ENCODE measurements around the gene POLK. TPM values are rescaled to one million over a fixed set of nuclear protein-coding genes. Genes with fewer than 3 reads are reported as not detected.

POLK gene
- total and polyA plus RNA-seq, 4 donors: 3.7 to 20.6 (median 9.8) TPM

DNA sequence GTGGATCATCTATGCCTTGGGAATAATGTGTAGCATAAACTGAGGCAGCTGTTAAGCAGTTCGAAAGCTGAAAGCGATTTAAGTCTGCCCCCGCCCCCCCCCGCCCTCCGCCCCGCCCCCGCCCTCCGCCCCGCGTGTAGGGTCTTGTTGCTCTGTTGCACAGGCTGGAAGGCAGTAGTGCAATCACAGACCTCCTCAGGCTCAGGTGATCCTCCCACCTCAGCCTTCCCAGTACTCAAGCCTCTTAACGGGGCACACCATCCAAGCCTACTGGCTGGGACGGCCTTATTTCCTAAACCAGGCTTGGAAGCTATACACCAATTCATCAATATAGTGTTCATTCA, 100.5 kb downstream of the POLK start:
- H3K27ac ChIP-seq (ENCODE audit: low read depth in 1 of 2, low read length in 2 of 2): no peak overlapping the region
- H3K36me3 ChIP-seq (ENCODE audit: control insufficient read depth in 4 of 4, insufficient read depth in 3 of 4, low read depth in 1 of 4, low read length in 3 of 4): no peaks in the 10 kb centered on the region
- H3K9me3 ChIP-seq (ENCODE audit: control insufficient read depth in 4 of 4, low read length in 3 of 4): no peaks in the 10 kb centered on the region
- no peaks in the 10 kb centered on the region for H3K27me3 ChIP-seq (ENCODE audit: control insufficient read depth in 4 of 4, insufficient read depth in 4 of 4, low read length in 3 of 4)
- peaks cover 5 to 12% (median 6%) of the 10 kb centered on the region in 4 donors for H3K4me1 ChIP-seq (ENCODE audit: control insufficient read depth in 4 of 4, insufficient read depth in 4 of 4, low read length in 3 of 4)
- H3K4me3 ChIP-seq (ENCODE audit: low read depth in 1 of 3, low read length in 3 of 3): peak overlapping the region in 2 of 3 donors; percentile 67 to 71
- 91% methylated on average over 12 of the region's 12 CpGs for WGBS
- DNase-seq (ENCODE audit: low spot score): no peak
- H3K9ac ChIP-seq (ENCODE audit: low read depth in 1 of 2, low read length in 2 of 2): no peak overlapping the region
- no peak for TF ChIP-seq NR2F2 (IDR thresholded peaks at IDR 0.05)
- no peak for TF ChIP-seq SP1 (IDR thresholded peaks at IDR 0.05)
- TF ChIP-seq HNF4A (conservative IDR thresholded peaks at IDR 0.05): no peak
- no peak for TF ChIP-seq GABPA (IDR thresholded peaks at IDR 0.05 in 1 of 2, conservative IDR thresholded peaks at IDR 0.05 in 1 of 2)
- TF ChIP-seq, protein P1, sequence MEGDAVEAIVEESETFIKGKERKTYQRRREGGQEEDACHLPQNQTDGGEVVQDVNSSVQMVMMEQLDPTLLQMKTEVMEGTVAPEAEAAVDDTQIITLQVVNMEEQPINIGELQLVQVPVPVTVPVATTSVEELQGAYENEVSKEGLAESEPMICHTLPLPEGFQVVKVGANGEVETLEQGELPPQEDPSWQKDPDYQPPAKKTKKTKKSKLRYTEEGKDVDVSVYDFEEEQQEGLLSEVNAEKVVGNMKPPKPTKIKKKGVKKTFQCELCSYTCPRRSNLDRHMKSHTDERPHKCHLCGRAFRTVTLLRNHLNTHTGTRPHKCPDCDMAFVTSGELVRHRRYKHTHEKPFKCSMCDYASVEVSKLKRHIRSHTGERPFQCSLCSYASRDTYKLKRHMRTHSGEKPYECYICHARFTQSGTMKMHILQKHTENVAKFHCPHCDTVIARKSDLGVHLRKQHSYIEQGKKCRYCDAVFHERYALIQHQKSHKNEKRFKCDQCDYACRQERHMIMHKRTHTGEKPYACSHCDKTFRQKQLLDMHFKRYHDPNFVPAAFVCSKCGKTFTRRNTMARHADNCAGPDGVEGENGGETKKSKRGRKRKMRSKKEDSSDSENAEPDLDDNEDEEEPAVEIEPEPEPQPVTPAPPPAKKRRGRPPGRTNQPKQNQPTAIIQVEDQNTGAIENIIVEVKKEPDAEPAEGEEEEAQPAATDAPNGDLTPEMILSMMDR (IDR thresholded peaks at IDR 0.05; ENCODE audit: low read depth, low read length, missing input control): no peak

DNA sequence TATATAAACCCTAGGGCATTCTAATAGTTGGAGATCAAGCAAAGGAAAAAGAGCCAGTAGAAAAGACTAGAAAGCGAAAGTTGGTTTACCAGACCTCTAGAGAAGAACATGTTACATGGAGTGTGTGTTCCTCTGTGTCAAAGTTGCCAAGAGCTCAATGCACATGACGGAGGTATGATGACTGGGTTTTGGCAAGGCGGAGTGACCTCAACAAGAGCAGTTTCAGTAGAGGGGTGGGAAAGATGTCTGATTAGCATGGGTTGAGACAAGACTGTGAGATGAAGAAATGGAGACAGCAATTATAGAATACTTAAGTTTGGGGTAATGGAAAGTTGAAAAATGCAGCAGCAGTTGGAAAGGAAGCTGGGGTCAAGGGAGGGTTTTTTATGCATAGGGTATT, 101.2 kb downstream of the POLK start:
- 95% methylated on average over 3 of the region's 3 CpGs for WGBS
- no peaks in the 10 kb centered on the region for H3K27me3 ChIP-seq (ENCODE audit: control insufficient read depth in 4 of 4, insufficient read depth in 4 of 4, low read length in 3 of 4)
- H3K27ac ChIP-seq (ENCODE audit: low read depth in 1 of 2, low read length in 2 of 2): no peak overlapping the region
- TF ChIP-seq, protein P2, sequence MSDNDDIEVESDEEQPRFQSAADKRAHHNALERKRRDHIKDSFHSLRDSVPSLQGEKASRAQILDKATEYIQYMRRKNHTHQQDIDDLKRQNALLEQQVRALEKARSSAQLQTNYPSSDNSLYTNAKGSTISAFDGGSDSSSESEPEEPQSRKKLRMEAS (IDR thresholded peaks at IDR 0.05): no peak
- H3K4me1 ChIP-seq (ENCODE audit: control insufficient read depth in 4 of 4, insufficient read depth in 4 of 4, low read length in 3 of 4): peaks cover 5 to 12% (median 6%) of the 10 kb centered on the region in 4 donors
- no peak overlapping the region for H3K4me3 ChIP-seq (ENCODE audit: low read depth in 1 of 3, low read length in 3 of 3)
- H3K9me3 ChIP-seq (ENCODE audit: control insufficient read depth in 4 of 4, low read length in 3 of 4): no peaks in the 10 kb centered on the region
- H3K9ac ChIP-seq (ENCODE audit: low read depth in 1 of 2, low read length in 2 of 2): no peak overlapping the region
- no peaks in the 10 kb centered on the region for H3K36me3 ChIP-seq (ENCODE audit: control insufficient read depth in 4 of 4, insufficient read depth in 3 of 4, low read depth in 1 of 4, low read length in 3 of 4)
- no peak for DNase-seq (ENCODE audit: low spot score)

DNA sequence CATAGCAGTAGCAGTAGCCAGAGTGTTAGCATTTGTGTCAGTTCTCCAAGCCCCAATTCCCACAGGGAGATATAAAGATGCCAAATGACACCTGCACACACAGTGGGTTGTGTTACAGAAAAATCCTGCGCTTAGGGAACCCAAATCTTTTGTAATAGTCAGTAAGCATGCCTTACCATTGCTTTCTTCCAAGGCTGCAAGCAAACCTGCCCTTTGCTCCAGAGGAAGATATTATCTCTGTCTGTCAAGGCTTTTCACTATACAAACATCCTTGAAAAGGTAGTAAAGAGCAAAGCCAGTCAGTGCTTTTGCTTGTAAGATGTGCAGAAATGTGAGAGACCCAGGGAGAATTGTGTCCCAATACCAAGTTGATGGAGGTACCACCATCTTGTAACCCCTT, 102.5 kb downstream of the POLK start:
- Histone ChIP-seq H3K9me3 (ENCODE audit: control insufficient read depth in 4 of 4, low read length in 3 of 4) (no peaks in the 10 kb centered on the region), H3K27me3 (ENCODE audit: control insufficient read depth in 4 of 4, insufficient read depth in 4 of 4, low read length in 3 of 4) (no peaks in the 10 kb centered on the region), H3K27ac (ENCODE audit: low read depth in 1 of 2, low read length in 2 of 2) (no peak overlapping the region), H3K36me3 (ENCODE audit: control insufficient read depth in 4 of 4, insufficient read depth in 3 of 4, low read depth in 1 of 4, low read length in 3 of 4) (no peaks in the 10 kb centered on the region), H3K9ac (ENCODE audit: low read depth in 1 of 2, low read length in 2 of 2) (no peak overlapping the region), H3K4me3 (ENCODE audit: low read depth in 1 of 3, low read length in 3 of 3) (no peak overlapping the region), H3K4me1 (ENCODE audit: control insufficient read depth in 4 of 4, insufficient read depth in 4 of 4, low read length in 3 of 4) (peaks cover 5 to 12% (median 6%) of the 10 kb centered on the region in 4 donors)
- DNase-seq (ENCODE audit: low spot score): no peak
- 95% methylated on average over 1 of the region's 1 CpG for WGBS
- no peak for TF ChIP-seq EGR1 (IDR thresholded peaks at IDR 0.05; ENCODE audit: low read depth in 2 of 2)
- no peak for TF ChIP-seq HNF4A (conservative IDR thresholded peaks at IDR 0.05)

DNA sequence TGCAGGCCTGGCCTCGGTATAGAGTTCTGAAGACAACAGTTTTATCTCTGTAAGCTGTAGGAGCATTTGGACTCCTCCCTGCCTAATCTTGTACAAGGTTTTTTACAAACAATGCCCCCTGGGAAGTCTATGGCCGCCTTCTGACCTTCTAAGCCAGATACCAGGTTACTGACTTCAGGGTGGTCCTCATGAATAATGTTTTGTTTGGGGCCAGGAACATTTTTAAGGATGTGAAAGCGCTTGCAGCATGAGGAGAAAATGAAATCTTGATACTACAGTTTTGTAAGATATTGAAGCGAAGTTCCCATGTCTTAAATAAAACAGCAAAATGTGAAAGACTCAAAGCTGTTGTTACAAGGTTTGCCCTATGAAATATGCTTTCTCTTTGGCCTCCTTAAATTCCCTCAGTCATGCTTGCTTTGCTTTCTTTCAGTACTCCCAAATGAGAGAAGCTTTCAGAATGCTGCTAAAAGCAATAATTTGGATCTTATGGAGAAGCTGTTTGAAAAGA, 104.7 kb downstream of the POLK start:
- Histone ChIP-seq H3K4me3 (ENCODE audit: low read depth in 1 of 3, low read length in 3 of 3) (no peak overlapping the region), H3K36me3 (ENCODE audit: control insufficient read depth in 4 of 4, insufficient read depth in 3 of 4, low read depth in 1 of 4, low read length in 3 of 4) (no peaks in the 10 kb centered on the region), H3K4me1 (ENCODE audit: control insufficient read depth in 4 of 4, insufficient read depth in 4 of 4, low read length in 3 of 4) (peaks cover 4 to 16% (median 10%) of the 10 kb centered on the region in 4 donors), H3K9ac (ENCODE audit: low read depth in 1 of 2, low read length in 2 of 2) (no peak overlapping the region), H3K9me3 (ENCODE audit: control insufficient read depth in 4 of 4, low read length in 3 of 4) (no peaks in the 10 kb centered on the region), H3K27ac (ENCODE audit: low read depth in 1 of 2, low read length in 2 of 2) (no peak overlapping the region), H3K27me3 (ENCODE audit: control insufficient read depth in 4 of 4, insufficient read depth in 4 of 4, low read length in 3 of 4) (no peaks in the 10 kb centered on the region)
- 83% methylated on average over 4 of the region's 4 CpGs for WGBS
- DNase-seq (ENCODE audit: low spot score): no peak
- TF ChIP-seq, protein P2 (IDR thresholded peaks at IDR 0.05): no peak
- TF ChIP-seq NR2F2 (IDR thresholded peaks at IDR 0.05): no peak
- TF ChIP-seq FOXA1 (IDR thresholded peaks at IDR 0.05): no peak
- TF ChIP-seq YY1 (IDR thresholded peaks at IDR 0.05): no peak
- TF ChIP-seq RXRA (IDR thresholded peaks at IDR 0.05): no peak
- TF ChIP-seq GABPA (IDR thresholded peaks at IDR 0.05 in 1 of 2, conservative IDR thresholded peaks at IDR 0.05 in 1 of 2): no peak
- no peak for TF ChIP-seq SP1 (IDR thresholded peaks at IDR 0.05)
- TF ChIP-seq, protein P3, sequence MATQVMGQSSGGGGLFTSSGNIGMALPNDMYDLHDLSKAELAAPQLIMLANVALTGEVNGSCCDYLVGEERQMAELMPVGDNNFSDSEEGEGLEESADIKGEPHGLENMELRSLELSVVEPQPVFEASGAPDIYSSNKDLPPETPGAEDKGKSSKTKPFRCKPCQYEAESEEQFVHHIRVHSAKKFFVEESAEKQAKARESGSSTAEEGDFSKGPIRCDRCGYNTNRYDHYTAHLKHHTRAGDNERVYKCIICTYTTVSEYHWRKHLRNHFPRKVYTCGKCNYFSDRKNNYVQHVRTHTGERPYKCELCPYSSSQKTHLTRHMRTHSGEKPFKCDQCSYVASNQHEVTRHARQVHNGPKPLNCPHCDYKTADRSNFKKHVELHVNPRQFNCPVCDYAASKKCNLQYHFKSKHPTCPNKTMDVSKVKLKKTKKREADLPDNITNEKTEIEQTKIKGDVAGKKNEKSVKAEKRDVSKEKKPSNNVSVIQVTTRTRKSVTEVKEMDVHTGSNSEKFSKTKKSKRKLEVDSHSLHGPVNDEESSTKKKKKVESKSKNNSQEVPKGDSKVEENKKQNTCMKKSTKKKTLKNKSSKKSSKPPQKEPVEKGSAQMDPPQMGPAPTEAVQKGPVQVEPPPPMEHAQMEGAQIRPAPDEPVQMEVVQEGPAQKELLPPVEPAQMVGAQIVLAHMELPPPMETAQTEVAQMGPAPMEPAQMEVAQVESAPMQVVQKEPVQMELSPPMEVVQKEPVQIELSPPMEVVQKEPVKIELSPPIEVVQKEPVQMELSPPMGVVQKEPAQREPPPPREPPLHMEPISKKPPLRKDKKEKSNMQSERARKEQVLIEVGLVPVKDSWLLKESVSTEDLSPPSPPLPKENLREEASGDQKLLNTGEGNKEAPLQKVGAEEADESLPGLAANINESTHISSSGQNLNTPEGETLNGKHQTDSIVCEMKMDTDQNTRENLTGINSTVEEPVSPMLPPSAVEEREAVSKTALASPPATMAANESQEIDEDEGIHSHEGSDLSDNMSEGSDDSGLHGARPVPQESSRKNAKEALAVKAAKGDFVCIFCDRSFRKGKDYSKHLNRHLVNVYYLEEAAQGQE (IDR thresholded peaks at IDR 0.05): no peak
- TF ChIP-seq JUND (IDR thresholded peaks at IDR 0.05): no peak
- TF ChIP-seq, protein P1 (IDR thresholded peaks at IDR 0.05; ENCODE audit: low read depth, low read length, missing input control): no peak
- TF ChIP-seq, protein P4, sequence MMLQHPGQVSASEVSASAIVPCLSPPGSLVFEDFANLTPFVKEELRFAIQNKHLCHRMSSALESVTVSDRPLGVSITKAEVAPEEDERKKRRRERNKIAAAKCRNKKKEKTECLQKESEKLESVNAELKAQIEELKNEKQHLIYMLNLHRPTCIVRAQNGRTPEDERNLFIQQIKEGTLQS (IDR thresholded peaks at IDR 0.05): no peak
- TF ChIP-seq RAD21 (IDR thresholded peaks at IDR 0.05): no peak
- no peak for TF ChIP-seq TAF1 (conservative IDR thresholded peaks at IDR 0.05)
